NCI-H526 treated with DMSO at 0.1 percent for 48 hours (cell line): Measurements from ENCODE around the gene TAC1.
"Not testable (repeated sequence)": the region's sequence is repeated elsewhere in the genome, so short reads cannot be mapped to it uniquely, and the experiment has no call there.

Source experiments
- DNase-seq: peaks from one replicate; lab custom pipeline; 2025; lab: John Stamatoyannopoulos, UW

TAC1 gene

GRCh38 chr7:97731736-97732564 is at the start of gene TAC1:
TSS of gene TAC1 (plus strand) at chr7:97732086. CDS start at chr7:97732613, 527 bp downstream.
- DNase-seq, result no peak

- no peak for DNase-seq
Observed at GRCh38 chr7:97685952-97686351, 45.9 kb upstream of the TAC1 start.

DNA sequence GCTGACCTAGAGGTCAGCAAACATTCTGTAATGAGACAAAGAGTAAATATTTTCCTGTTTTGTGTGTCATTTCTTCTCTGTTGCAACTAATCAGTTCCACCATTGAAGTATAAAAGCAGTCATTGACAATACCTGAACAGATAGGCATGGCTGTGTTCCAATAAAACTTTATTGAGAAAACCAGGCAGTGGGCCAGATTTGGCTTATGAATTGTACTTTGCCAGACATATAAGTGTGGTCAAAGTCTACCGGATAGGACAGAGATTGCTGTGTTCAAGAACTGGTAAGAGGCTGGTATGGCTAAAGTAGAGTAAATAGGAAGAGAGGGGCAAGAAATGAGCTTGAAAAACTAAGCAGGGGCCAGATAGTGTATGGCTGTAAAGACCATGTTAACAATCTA is 38.3 kb upstream of the TAC1 start:
- no peak for DNase-seq

DNA sequence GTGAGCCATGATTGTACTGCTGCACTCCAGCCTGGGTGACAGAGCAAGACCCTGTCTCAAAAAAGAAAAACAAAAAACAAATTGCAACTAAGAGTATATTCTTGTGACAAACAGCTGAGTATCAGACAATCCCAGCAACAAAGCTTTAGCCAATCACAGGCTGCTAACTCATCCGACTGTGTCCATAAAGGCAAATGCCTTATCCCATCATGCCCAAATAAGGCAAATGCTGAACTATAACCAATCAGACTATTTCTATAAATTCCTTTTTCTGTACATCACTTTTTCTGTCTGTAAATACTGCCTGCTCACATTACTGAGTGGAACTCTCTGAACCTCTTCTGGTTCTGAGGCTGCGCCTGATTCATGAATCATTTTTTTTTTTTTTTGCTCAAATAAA is 37.5 kb upstream of the TAC1 start:
- no peak for DNase-seq

DNA sequence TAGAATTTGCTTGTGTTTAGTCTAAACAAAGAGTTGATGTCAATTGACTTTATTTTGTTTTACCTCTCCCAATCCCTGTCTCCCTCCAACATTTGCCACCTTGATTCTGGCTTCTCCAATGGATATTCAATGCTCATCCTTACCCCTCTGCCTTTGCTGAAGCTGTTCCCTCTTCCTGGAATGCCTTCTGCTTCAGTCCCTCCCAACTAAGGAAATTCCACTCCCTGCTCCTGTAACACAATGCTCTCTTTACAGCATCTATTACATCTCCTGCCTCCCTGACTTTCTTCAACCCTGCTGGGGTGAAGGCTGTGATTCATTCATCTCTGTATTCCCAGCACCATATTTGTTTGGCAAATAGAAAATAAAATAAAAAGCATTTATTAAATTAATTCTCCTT is 34.5 kb upstream of the TAC1 start:
- no peak for DNase-seq

- no peak for DNase-seq
Observed at GRCh38 chr7:97722386-97722785, 9.5 kb upstream of the TAC1 start.

DNA sequence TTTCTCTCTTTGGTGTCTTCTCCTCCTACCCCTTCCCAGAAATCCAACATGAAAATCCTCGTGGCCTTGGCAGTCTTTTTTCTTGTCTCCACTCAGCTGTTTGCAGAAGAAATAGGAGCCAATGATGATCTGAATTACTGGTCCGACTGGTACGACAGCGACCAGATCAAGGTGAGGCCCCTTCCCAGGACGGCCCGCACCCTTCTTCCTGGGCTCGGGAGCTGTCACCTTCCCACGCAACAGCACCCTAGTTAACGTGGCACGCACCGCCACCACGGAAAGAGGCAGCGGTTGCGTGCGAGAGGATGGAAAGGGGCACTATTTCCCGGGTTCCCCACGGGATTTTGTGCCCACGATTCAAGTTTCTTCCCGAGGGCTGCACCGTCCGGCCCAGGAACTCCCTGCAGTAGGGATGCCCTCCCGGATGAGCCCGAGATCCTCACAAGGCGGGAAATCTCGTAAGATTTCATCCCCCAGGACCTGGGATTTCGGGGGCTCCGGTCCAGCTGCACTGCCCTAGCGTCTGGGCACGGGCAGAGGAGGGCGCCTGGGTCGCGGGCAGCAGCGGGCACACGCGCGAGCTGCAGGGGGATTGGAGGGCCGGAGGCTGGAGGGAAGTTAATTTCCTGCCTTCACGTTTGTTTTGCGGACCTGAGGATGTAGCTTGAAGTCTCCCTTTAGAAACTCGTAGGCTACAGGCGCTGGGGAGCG is 834 bp downstream of the TAC1 start:
- no peak for DNase-seq

GRCh38 chr7:97733276-97734161 is 1.6 kb downstream of the TAC1 start:
- no peak for DNase-seq

GRCh38 chr7:97734255-97734654 is 2.4 kb downstream of the TAC1 start:
- DNase-seq, result no peak

GRCh38 chr7:97735075-97735474 is 3.2 kb downstream of the TAC1 start:
- DNase-seq, result no peak

DNA sequence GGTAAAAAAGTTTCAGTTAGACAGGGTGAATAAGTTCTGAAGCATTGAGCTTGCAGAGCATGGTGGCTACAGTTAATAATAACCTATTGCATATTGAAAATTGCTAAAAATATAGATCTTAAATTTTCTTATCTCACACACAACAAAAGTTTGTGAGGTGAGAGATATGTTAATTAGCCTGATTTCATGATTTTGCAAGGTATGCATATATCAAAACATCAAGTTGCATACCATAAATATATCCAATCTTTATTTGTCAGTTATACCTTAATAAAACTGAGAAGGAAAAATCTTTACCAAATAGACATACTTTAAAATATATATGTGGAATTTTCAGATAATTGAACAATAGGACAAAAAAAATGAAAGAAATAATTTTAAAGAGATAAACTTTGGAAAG is 16.6 kb downstream of the TAC1 start:
- DNase-seq, result no peak

GRCh38 chr7:97751566-97751965 is 19.7 kb downstream of the TAC1 start:
- DNase-seq, result no peak

DNA sequence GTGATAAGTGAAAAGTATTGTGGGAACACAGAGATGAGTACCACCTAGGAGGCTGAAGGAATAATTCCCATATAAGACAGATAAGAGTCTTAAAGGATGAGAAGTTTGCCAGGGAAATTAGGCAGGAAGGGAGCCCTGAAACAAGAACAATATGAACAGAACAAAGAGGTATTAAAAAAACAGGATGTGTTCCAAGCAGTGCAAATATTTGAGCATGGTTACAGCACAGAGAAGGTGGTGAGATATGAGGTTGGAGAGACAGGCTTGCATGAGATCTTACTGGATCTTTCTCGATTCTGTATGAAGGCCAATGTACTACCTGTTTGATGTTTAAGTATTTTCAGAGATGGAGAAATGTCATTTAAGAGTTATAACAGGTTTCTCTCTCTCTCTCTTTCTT is 20.3 kb downstream of the TAC1 start:
- no peak for DNase-seq

- DNase-seq, result no peak
Observed at GRCh38 chr7:97757824-97758223, 25.9 kb downstream of the TAC1 start.

- DNase-seq, result no peak
Observed at GRCh38 chr7:97770850-97771249, 39.0 kb downstream of the TAC1 start.

- DNase-seq, result no peak
Observed at GRCh38 chr7:97771576-97771975, 39.7 kb downstream of the TAC1 start.

GRCh38 chr7:97772045-97772901 is 40.4 kb downstream of the TAC1 start:
- no peak for DNase-seq

GRCh38 chr7:97786398-97786797 is 54.5 kb downstream of the TAC1 start:
- not testable (repeated sequence) for DNase-seq
